ENCODE data around the gene PRKCI. TPM values are rescaled to one million over a fixed set of nuclear protein-coding genes. Genes with fewer than 3 reads are reported as not detected.

Gene PRKCI
- polyA plus RNA-seq, 1 experiment = 15.1 TPM

- TF ChIP-seq CTCF (IDR thresholded peaks at IDR 0.05; ENCODE audit: insufficient read depth, low read depth, low read length) = no peak
- ChIA-PET POLR2A (no interaction called here), CTCF (no interaction called here)
- H3K27me3 ChIP-seq (ENCODE audit: control insufficient read depth, insufficient read depth, low read length) = 0 out of 2 replicates have a peak, but pooled peaks cover 1% of the 10 kb centered on the region
- DNase-seq (ENCODE audit: low read depth) = no peak
- H3K4me3 ChIP-seq (ENCODE audit: low read depth, low read length) = no peak overlapping the region
- no peaks in the 10 kb centered on the region for H3K36me3 ChIP-seq (ENCODE audit: control insufficient read depth, insufficient read depth, low read length)
These were observed 14.5 kb upstream of the PRKCI start for GRCh38 chr3:170207717-170208116.

GRCh38 chr3:170211668-170212067 is 10.6 kb upstream of the PRKCI start:
- ChIA-PET CTCF (interaction anchor here (1.5 kb wide), 1 partner anchor 12 kb away, joined by 4 read pairs; no protein-coding TSS in a partner anchor), POLR2A (interaction anchor here (0.7 kb wide), 1 partner anchor 15 kb away, joined by 3 read pairs; no protein-coding TSS in a partner anchor)

GRCh38 chr3:170219850-170220249 is 2.4 kb upstream of the PRKCI start:
- ChIA-PET POLR2A (no interaction called here), CTCF (no interaction called here)
- DNase-seq (ENCODE audit: low read depth) = no peak
- H3K27me3 ChIP-seq (ENCODE audit: control insufficient read depth, insufficient read depth, low read length) = no peaks in the 10 kb centered on the region
- no peaks in the 10 kb centered on the region for H3K36me3 ChIP-seq (ENCODE audit: control insufficient read depth, insufficient read depth, low read length)
- H3K4me3 ChIP-seq (ENCODE audit: low read depth, low read length) = no peak overlapping the region
- no peak for TF ChIP-seq CTCF (IDR thresholded peaks at IDR 0.05; ENCODE audit: insufficient read depth, low read depth, low read length)

More at GRCh38 chr3:170211668-170212067, 10.6 kb upstream of the PRKCI start:
- Histone ChIP-seq H3K27me3 (ENCODE audit: control insufficient read depth, insufficient read depth, low read length) (no peaks in the 10 kb centered on the region), H3K4me3 (ENCODE audit: low read depth, low read length) (no peak overlapping the region), H3K36me3 (ENCODE audit: control insufficient read depth, insufficient read depth, low read length) (no peaks in the 10 kb centered on the region)
- DNase-seq (ENCODE audit: low read depth) = no peak
- no peak for TF ChIP-seq CTCF (IDR thresholded peaks at IDR 0.05; ENCODE audit: insufficient read depth, low read depth, low read length)

- CTCF ChIA-PET = no interaction called here
- Histone ChIP-seq H3K27me3 (ENCODE audit: control insufficient read depth, insufficient read depth, low read length) (no peaks in the 10 kb centered on the region), H3K4me3 (ENCODE audit: low read depth, low read length) (no peak overlapping the region), H3K36me3 (ENCODE audit: control insufficient read depth, insufficient read depth, low read length) (no peaks in the 10 kb centered on the region)
- DNase-seq (ENCODE audit: low read depth) = no peak
- TF ChIP-seq CTCF (IDR thresholded peaks at IDR 0.05; ENCODE audit: insufficient read depth, low read depth, low read length) = no peak
- POLR2A ChIA-PET = no interaction called here
These were observed 1.4 kb upstream of the PRKCI start for GRCh38 chr3:170220871-170221270.

GRCh38 chr3:170222647-170223541 is 670 bp downstream of the PRKCI start:
- Histone ChIP-seq H3K36me3 (ENCODE audit: control insufficient read depth, insufficient read depth, low read length) (no peaks in the 10 kb centered on the region), H3K27me3 (ENCODE audit: control insufficient read depth, insufficient read depth, low read length) (no peaks in the 10 kb centered on the region), H3K4me3 (ENCODE audit: low read depth, low read length) (peak overlapping the region; percentile 76)
- ChIA-PET POLR2A (no interaction called here), CTCF (interaction anchor here (0.9 to 1.1 kb wide), 2 partner anchors 9 to 172 kb away, joined by 3 to 4 read pairs; no protein-coding TSS in a partner anchor)
- TF ChIP-seq CTCF (IDR thresholded peaks at IDR 0.05; ENCODE audit: insufficient read depth, low read depth, low read length) = no peak
- DNase-seq (ENCODE audit: low read depth) = no peak
